Neuronal stem cell (in vitro differentiated cells): ENCODE measurements around the gene PTDSS2.
A peak's percentile ranks its signal among the peaks of the same experiment; 100 is the strongest.

Source experiments
- DNase-seq: peaks from one replicate; pipeline ENCODE4 v3.0.0-alpha.2; 2013; ENCODE audit warnings: low spot score
- H2AFZ ChIP-seq: one replicate; pipeline ENCODE4 v1.6.1; 2013; ENCODE audit warnings: mild to moderate bottlenecking, low read length, inconsistent platforms
- H2AK5ac ChIP-seq: 2 replicates; pipeline ENCODE4 v1.6.1; 2013; ENCODE audit warnings: low read depth, mild to moderate bottlenecking, inconsistent platforms, low read length, moderate library complexity, mixed read lengths
- H2BK120ac ChIP-seq: 2 replicates; pipeline ENCODE4 v1.6.1; 2013; ENCODE audit warnings: low read depth, mild to moderate bottlenecking, inconsistent platforms, low read length, moderate library complexity, mixed read lengths
- H2BK12ac ChIP-seq: one replicate; pipeline ENCODE4 v1.6.1; 2013; ENCODE audit warnings: low read length, inconsistent platforms
- H2BK15ac ChIP-seq: 2 replicates; pipeline ENCODE4 v1.6.1; 2013; ENCODE audit warnings: mild to moderate bottlenecking, low read length, inconsistent platforms, mixed read lengths
- H2BK5ac ChIP-seq: one replicate; pipeline ENCODE4 v1.6.1; 2013; ENCODE audit warnings: inconsistent platforms, mild to moderate bottlenecking, low read length, moderate library complexity
- H3K14ac ChIP-seq: one replicate; pipeline ENCODE4 v1.6.1; 2013; ENCODE audit warnings: low read length, inconsistent platforms
- H3K18ac ChIP-seq: 2 replicates; pipeline ENCODE4 v1.6.1; 2013; ENCODE audit warnings: low read length, inconsistent platforms
- H3K23ac ChIP-seq: 2 replicates; pipeline ENCODE4 v1.6.1; 2013; ENCODE audit warnings: low read depth, mild to moderate bottlenecking, mixed read lengths, low read length, inconsistent platforms; ENCODE audit not compliant: poor library complexity
- H3K27ac ChIP-seq: replicated peaks from 3 replicates; pipeline ENCODE4 v1.5.1; 2013; ENCODE audit warnings: low read length, inconsistent platforms
- H3K27me3 ChIP-seq, 3 experiments: 2 replicates each; pipeline ENCODE4 v1.6.1; 2013; ENCODE audit warnings: low read length in 3 of 3, mild to moderate bottlenecking in 2 of 3, inconsistent platforms in 1 of 3, low read depth in 1 of 3, mixed read lengths in 1 of 3, moderate library complexity in 1 of 3; ENCODE audit not compliant: control insufficient read depth in 3 of 3, insufficient read depth in 3 of 3
- H3K36me3 ChIP-seq, 2 donors: replicated peaks in 1 of 2; 2 replicates each; pipeline ENCODE4 v1.6.1; 2013; ENCODE audit warnings: low read length in 2 of 2; ENCODE audit not compliant: control insufficient read depth in 2 of 2, insufficient read depth in 2 of 2
- H3K4ac ChIP-seq: 2 replicates; pipeline ENCODE4 v1.6.1; 2013; ENCODE audit warnings: inconsistent platforms, mild to moderate bottlenecking, low read length, moderate library complexity
- H3K4me1 ChIP-seq, 2 donors: 1 replicate in 1 of 2; 2 replicates in 1 of 2; pipeline ENCODE4 v1.6.1; 2013; ENCODE audit warnings: low read length in 2 of 2, low read depth in 1 of 2; ENCODE audit not compliant: control insufficient read depth in 2 of 2, insufficient read depth in 1 of 2
- H3K4me2 ChIP-seq: one replicate; pipeline ENCODE4 v1.6.1; 2013; ENCODE audit warnings: mild to moderate bottlenecking, low read length, inconsistent platforms; ENCODE audit not compliant: insufficient read depth, poor library complexity, severe bottlenecking
- H3K4me3 ChIP-seq, 2 donors: 2 replicates each; pipeline ENCODE4 v1.5.1; 2013; ENCODE audit warnings: low read length in 2 of 2, mild to moderate bottlenecking in 2 of 2, inconsistent platforms in 1 of 2, moderate library complexity in 1 of 2
- H3K79me1 ChIP-seq: one replicate; pipeline ENCODE4 v1.6.1; 2013; ENCODE audit warnings: low read depth, mild to moderate bottlenecking, inconsistent platforms, low read length, moderate library complexity
- H3K9ac ChIP-seq: one replicate; pipeline ENCODE4 v1.6.1; 2013; ENCODE audit warnings: mild to moderate bottlenecking, low read depth, low read length, inconsistent platforms; ENCODE audit not compliant: poor library complexity
- H3K9me3 ChIP-seq, 2 donors: replicated peaks in 1 of 2; 2 replicates each; pipeline versions ENCODE3 to v1.6.1; 2013; ENCODE audit warnings: low read length in 2 of 2, mild to moderate bottlenecking in 2 of 2, inconsistent platforms in 1 of 2, low read depth in 1 of 2, mixed read lengths in 1 of 2, moderate library complexity in 1 of 2; ENCODE audit not compliant: control insufficient read depth in 2 of 2, insufficient read depth in 1 of 2
- H4K8ac ChIP-seq: one replicate; pipeline ENCODE4 v1.6.1; 2013; ENCODE audit warnings: low read depth, mild to moderate bottlenecking, inconsistent platforms, low read length, moderate library complexity
- H4K91ac ChIP-seq: one replicate; pipeline ENCODE4 v1.6.1; 2013; ENCODE audit warnings: low read length, low read depth, mild to moderate bottlenecking, inconsistent platforms; ENCODE audit not compliant: poor library complexity
- WGBS, 2 donors: extraction: QIAGEN DNeasy Blood & Tissue Kit; methylation state at CpG; one replicate each; pipeline ENCODE4 v1.1.7; 2013; ENCODE audit warnings: missing lambda C conversion rate in 2 of 2, mixed read lengths in 1 of 2; ENCODE audit not compliant: insufficient read length in 2 of 2, insufficient replicate concordance in 1 of 2; ENCODE audit errors: extremely low coverage in 2 of 2; 5-methylcytosine and 5-hydroxymethylcytosine counted together

Gene PTDSS2

GRCh38 chr11:507727-508515 lies 57.8 kb downstream of the PTDSS2 start:
- Histone ChIP-seq H3K14ac (peak overlapping the region; percentile 82), H2BK5ac (no peak overlapping the region), H3K9me3 (no peaks in the 10 kb centered on the region), H3K4ac (peak overlapping the region; percentile 89), H3K4me3 (peak overlapping the region; percentile 88 to 93), H4K8ac (no peak overlapping the region), H3K79me1 (peaks cover 10% of the 10 kb centered on the region), H3K23ac (peak overlapping the region; percentile 91), H4K91ac (no peak overlapping the region), H2AFZ (peak overlapping the region; percentile 97), H3K9ac (peak overlapping the region; percentile 86), H3K27me3 (no peaks in the 10 kb centered on the region), H2AK5ac (peak overlapping the region; percentile 92), H2BK15ac (no peak overlapping the region), H3K4me1 (peaks cover 6 to 13% of the 10 kb centered on the region in 2 donors), H3K18ac (peak overlapping the region; percentile 87), H3K36me3 (peaks cover 10 to 38% of the 10 kb centered on the region in 2 donors), H3K27ac (no peak overlapping the region), H2BK120ac (no peak overlapping the region), H3K4me2 (peak overlapping the region; percentile 94), H2BK12ac (no peak overlapping the region)
- no CpG with 5 or more reads among the region's 45 CpGs for WGBS, 2 donors
- DNase-seq, result no peak

DNA sequence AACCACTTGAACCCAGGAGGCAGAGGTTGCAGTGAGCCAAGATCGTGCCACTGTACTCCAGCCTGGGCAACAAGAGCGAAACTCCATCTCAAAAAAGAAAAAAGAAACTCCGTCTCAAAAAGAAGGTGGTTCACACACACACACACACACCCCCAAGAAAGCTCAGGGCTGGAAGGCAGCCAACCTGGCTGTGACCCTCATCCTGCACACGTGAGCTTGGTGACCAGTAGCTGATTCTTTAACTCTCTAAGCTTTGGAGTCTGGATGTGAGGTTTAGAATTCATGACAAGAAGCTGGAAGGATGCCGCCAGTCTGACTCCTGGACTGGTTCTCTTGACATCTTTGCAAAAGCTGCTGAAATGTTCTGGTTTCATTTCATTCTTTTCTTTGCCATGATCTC lies 58.9 kb downstream of the PTDSS2 start:
- Histone ChIP-seq H3K36me3 (peaks cover 10 to 44% of the 10 kb centered on the region in 2 donors), H3K4me1 (peaks cover 6 to 13% of the 10 kb centered on the region in 2 donors), H3K79me1 (peaks cover 7% of the 10 kb centered on the region), H4K8ac (no peak overlapping the region), H3K18ac (no peak overlapping the region), H4K91ac (no peak overlapping the region), H3K9me3 (no peaks in the 10 kb centered on the region), H3K9ac (no peak overlapping the region), H2BK12ac (no peak overlapping the region), H3K4ac (no peak overlapping the region), H3K23ac (no peak overlapping the region), H2AFZ (no peak overlapping the region), H3K27ac (no peak overlapping the region), H3K14ac (no peak overlapping the region), H2BK120ac (no peak overlapping the region), H2AK5ac (no peak overlapping the region), H3K4me2 (no peak overlapping the region), H2BK15ac (no peak overlapping the region), H2BK5ac (no peak overlapping the region), H3K4me3 (no peak overlapping the region), H3K27me3 (no peaks in the 10 kb centered on the region)
- DNase-seq, result no peak
- no CpG with 5 or more reads among the region's 5 CpGs for WGBS, 2 donors

- H3K14ac ChIP-seq, result no peak overlapping the region
- H2BK15ac ChIP-seq, result no peak overlapping the region
- H4K91ac ChIP-seq, result no peak overlapping the region
- H2BK12ac ChIP-seq, result no peak overlapping the region
- WGBS, 2 donors, result no CpG with 5 or more reads among the region's 29 CpGs
- no peak overlapping the region for H2BK120ac ChIP-seq
- H2AK5ac ChIP-seq, result no peak overlapping the region
- H3K9me3 ChIP-seq, result peaks cover 0 to 10% of the 10 kb centered on the region in 2 donors
- no peak overlapping the region for H4K8ac ChIP-seq
- no peak overlapping the region for H2AFZ ChIP-seq
- H3K4me2 ChIP-seq, result peak overlapping the region; percentile 2
- no peak overlapping the region for H3K18ac ChIP-seq
- no peak for DNase-seq
- peak overlapping the region; percentile 39 for H2BK5ac ChIP-seq
- peaks cover 5% of the 10 kb centered on the region for H3K79me1 ChIP-seq
- peaks cover 12 to 49% of the 10 kb centered on the region in 2 donors for H3K36me3 ChIP-seq
- no peak overlapping the region for H3K4me3 ChIP-seq
- peaks cover 2 to 3% of the 10 kb centered on the region in 2 donors for H3K4me1 ChIP-seq
- H3K27ac ChIP-seq, result no peak overlapping the region
- no peak overlapping the region for H3K23ac ChIP-seq
- no peak overlapping the region for H3K4ac ChIP-seq
- no peak overlapping the region for H3K9ac ChIP-seq
- H3K27me3 ChIP-seq, result no peaks in the 10 kb centered on the region
These were observed 62.9 kb downstream of the PTDSS2 start for GRCh38 chr11:512761-513595.

DNA sequence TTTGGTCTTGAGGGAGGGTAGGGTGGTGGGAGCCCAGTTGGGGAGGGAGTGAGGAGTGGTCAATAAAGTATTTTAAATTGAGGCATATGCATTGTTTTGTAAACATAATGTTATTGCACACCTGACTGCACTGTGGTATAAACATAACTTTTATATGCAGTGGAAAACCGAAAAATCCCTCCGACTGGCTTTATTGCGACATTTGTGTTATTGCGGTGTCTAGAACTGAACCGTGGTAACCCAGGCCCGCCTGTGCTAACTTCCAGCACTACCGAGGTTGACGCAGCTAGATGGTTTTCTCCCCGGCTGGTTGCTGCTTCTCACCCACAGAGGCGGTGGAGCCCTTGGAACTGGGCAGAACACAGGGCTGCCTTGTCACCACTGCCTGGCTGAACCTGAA lies 64.5 kb downstream of the PTDSS2 start:
- Histone ChIP-seq H3K27ac (no peak overlapping the region), H2AFZ (no peak overlapping the region), H3K4me2 (no peak overlapping the region), H3K4ac (peak overlapping the region; percentile 37), H2AK5ac (no peak overlapping the region), H3K9ac (no peak overlapping the region), H2BK5ac (no peak overlapping the region), H2BK12ac (no peak overlapping the region), H2BK15ac (no peak overlapping the region), H2BK120ac (no peak overlapping the region), H3K4me3 (no peak overlapping the region), H3K36me3 (peaks cover 5 to 38% of the 10 kb centered on the region in 2 donors), H3K27me3 (no peaks in the 10 kb centered on the region), H3K14ac (peak overlapping the region; percentile 56), H3K4me1 (no peaks in the 10 kb centered on the region), H4K8ac (no peak overlapping the region), H3K79me1 (peaks cover 4% of the 10 kb centered on the region), H3K9me3 (peaks cover 0 to 13% of the 10 kb centered on the region in 2 donors), H3K23ac (no peak overlapping the region), H3K18ac (no peak overlapping the region), H4K91ac (no peak overlapping the region)
- WGBS, 2 donors, result no CpG with 5 or more reads among the region's 10 CpGs
- DNase-seq, result no peak
